T-helper 22 cell (primary cell): Measurements from ENCODE around the gene CRISP1.
"Not testable (repeated sequence)": the region's sequence is repeated elsewhere in the genome, so short reads cannot be mapped to it uniquely, and the experiment has no call there.

Experiments
- DNase-seq: peaks from one replicate; pipeline ENCODE4 v3.0.0-alpha.2; 2020; ENCODE audit warnings: low read depth

CRISP1 gene, protein sequence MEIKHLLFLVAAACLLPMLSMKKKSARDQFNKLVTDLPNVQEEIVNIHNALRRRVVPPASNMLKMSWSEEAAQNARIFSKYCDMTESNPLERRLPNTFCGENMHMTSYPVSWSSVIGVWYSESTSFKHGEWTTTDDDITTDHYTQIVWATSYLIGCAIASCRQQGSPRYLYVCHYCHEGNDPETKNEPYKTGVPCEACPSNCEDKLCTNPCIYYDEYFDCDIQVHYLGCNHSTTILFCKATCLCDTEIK

DNA sequence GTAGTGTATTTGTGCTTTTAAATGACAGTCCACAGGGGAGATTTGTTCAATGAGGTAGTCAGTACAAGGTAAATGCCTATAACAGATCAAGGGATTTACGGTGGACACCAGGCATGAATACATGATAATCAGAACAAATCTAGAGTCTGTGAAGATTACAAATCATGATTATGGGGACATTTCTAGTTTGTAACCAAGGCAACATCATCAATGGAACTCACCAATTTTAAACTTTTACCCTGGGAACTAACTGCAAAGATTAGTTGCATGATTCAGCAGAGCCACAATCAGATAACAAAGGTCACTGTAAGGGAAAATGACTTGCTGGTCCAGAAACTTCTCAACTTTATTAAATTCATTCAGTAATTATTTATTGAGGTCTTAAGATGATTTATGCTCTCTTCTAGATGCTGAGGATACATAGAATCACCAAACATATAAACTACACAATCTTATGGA, at the start of gene CRISP1:
CRISP1 (minus strand) TSS at position 51 of the 459 bp plus-strand sequence. CDS start 9,135 bp downstream, outside the sequence.
- no peak for DNase-seq

- no peak for DNase-seq
Measured at GRCh38 chr6:49915035-49915434, 48.7 kb upstream of the CRISP1 start.

GRCh38 chr6:49913636-49914375, 47.5 kb upstream of the CRISP1 start:
- DNase-seq, result no peak

DNA sequence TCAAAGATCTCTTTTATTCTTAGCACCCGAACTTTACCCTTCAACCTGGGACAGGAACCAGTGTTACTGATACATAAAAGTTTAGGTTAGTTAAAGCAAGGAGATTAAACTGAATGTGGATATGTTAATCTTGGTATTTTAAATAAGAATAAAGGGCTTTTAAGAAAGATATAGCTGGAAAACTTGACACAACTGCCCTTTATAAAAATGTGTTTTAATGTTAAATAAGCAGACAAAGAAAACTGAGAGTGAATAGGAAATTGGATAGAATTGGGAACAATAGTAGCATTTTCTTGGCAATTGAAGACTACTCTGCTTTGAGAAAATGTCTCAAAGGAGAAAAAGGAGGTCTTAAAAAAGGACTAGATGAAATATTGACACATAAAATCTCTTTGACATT, 45.9 kb upstream of the CRISP1 start:
- DNase-seq, result no peak

- no peak for DNase-seq
Measured at GRCh38 chr6:49911252-49911651, 44.9 kb upstream of the CRISP1 start.

- DNase-seq, result no peak
Measured at GRCh38 chr6:49909563-49909962, 43.2 kb upstream of the CRISP1 start.

DNA sequence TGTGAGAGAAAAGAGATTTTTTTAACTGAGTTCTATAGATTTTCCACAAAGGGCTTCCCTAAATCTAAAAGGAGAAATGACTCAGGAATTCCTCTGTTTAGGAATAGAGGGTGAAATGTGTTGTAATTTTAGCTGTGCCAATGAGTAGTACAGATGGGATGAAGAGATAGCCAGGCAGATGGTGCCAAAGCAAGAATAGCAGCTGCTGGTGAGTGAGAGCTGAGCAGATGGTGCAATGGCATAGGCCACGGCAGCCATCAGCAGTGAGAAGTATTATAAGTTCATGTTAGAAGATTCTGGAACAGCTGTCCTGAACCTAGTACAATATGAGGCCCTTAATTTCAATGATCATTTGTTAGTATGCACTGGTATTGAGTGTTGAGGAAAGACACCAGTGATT, 40.2 kb upstream of the CRISP1 start:
- no peak for DNase-seq

DNA sequence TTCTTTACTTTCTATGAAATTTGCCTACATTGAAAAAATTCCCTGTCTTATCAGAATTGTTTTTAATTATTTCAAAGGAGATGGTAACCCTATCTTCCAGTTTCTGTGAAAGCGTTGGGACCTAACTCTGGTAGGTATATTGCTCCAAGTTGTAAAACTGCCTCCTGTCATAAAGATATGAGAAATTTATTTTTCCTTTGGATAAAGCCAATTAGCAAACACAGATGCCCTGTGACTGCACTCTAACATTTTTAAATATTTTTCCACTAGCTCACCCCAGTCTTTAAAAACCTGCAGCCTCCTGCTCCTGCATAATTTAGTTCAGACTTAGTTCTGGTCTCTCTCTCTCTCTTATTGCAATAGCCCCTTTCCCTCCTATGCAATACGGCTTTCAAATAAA, 39.0 kb upstream of the CRISP1 start:
- no peak for DNase-seq

DNA sequence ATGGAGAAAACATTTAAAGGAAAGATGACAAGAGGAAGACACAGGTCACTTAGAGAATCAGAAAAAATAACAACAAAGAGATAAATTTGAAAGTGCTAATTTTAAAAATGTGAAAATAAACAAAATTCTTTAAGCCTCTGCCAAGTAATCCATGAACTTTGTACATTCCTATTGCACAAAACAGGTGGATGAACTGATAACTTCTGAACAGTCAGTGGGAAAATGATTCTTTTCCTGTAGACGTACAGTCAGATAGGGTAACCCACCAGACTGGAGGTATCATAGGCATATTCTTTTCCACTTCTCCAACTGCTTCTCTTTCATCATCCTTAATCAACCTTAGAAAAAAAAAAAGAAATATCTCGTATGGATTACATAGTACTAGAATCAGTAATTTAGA, 36.5 kb upstream of the CRISP1 start:
- DNase-seq, result no peak

DNA sequence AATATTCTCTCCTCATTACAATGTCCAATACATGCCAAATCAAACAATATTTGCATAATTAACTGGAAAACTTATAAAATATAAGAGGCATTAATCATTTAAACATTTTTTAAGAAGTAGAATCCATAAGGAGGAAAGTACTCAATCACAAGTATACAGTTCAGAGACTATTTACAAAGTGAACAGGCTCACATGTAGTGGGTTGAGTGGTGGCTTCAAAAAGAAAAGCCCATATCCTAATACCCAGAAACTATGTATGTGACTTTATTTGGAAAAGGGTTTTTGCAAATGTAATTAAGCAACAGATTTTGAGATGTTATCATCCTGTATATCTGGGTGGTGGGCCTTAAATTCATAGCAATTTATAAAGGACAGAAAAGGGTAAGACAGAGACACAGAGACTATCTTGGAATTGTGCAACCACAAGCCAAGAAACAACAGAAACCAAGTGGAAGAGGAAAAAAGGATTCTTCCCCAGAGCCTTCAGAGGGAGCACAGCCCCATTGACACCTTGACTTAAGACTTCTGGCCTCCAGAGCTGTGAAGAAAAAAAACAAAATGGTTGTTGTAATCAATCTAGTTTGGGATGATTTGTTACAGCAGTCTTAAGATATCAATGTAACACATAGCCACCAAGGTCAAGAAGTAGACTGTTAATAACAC, 32.7 kb upstream of the CRISP1 start:
- no peak for DNase-seq

- DNase-seq, result not testable (repeated sequence)
Measured at GRCh38 chr6:49895553-49895952, 29.2 kb upstream of the CRISP1 start.

DNA sequence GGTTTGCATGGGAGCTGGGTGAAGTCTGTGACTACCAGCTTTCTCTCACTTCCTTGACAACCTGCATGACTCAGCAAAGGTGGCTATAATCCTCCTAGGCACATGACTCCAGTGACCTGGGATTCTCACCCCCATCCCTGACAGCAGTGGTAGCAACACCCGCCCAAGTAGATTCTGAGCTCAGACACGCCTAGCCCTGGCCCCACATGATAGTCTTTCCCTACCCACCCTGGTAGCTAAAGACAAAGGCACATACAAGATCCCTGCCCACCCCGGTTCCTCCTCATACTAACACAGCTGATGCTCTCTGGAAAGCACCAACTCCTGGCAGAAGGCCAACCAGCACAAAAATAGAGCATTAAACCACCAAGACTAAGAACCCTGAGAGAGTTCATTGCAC, 25.9 kb upstream of the CRISP1 start:
- no peak for DNase-seq

- DNase-seq, result no peak
Measured at GRCh38 chr6:49890988-49891387, 24.7 kb upstream of the CRISP1 start.

DNA sequence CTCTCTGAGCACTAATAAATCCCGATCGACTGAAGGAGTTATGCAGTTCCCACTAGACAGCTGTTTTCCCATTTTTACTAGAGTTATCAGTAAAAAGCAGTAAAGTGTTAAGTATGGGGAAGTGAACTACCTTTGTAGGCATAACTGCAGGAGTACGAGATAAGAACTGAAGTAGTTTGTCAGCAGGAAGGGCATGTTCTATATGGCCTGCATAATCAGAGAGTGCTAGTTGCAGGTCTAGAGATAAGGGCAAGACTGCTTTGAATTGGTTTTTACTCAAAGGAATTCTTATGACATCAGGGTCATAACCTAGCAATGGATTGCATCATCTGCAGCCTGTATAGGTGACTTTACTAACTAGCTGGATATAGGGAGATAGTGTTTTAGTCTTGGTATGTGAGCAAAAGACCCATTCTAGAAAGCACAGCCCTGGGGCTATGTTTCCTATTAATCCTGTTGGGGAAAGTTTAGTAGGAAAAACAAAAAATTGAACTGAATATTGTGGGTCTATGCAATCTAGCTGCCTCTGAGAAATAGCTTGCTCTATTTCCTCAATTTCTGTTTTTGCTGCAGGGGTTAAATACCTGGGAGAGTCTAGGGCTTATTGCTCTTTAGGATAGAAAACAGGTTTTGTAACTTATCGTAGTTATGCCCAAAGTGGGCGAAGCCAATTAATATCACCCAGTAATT, 22.6 kb upstream of the CRISP1 start:
- DNase-seq, result no peak

DNA sequence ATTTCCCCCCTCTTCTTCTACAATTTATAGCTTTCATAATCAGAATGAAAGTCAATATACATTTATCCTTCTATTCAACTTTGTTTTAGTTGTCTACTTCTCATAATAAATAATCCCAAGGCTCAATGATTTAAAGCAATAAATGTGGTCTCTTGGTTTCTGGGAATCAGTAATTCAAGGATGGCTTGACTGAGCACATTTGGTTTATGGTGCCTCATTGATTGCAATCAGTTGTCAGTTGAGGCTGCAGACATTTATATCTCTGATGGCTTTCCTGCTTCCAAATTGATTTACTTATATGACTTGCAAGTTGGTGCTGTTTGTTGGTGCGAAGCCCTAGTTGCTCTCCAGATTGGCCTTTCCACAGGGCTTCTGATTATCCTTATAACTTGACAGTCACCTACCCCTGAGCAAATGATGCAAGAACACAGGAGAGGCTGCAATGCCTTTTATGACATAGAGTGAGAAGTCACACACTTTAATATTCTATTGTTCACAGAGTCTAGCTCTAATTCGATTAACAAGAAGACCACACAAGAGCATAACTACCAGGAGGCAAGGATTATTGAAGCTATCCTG, 2.7 kb upstream of the CRISP1 start:
- DNase-seq, result no peak

DNA sequence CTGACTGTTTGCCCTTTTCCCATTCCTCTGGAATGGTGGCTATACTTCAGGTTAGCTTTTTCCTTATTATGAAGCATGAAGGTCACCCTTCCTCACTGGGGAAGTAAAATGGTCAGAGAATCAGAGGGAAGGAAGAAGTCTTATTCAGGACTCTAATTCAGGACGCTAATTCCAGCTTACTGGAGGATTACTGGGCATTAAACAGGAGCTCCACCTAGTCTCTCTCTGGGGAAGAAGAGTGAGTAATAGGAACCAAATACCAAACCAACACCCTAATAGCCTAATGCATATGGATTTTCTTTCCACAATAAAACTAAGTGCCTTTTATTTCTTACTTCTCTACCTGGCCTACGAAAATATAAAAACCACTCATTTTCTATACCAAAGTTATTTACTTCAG, 10.1 kb downstream of the CRISP1 start:
- no peak for DNase-seq

DNA sequence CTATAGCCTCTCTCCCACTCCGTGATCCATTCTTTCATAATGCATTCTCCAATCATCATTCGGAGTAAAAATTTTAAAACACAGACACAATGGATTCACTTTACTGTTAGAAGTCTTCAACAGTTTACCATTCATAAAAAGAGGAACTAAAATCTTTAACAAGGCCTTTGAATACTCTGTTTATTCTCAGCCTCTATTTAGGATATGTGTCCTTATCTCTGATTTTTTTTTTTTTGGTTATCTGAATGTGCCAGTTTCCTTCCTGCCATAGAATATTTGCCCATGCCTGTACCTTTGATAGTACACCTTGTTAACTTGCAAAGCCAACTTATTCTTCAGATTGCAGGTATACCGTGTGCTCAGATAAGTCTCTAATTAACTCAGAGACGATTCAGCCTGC, 11.1 kb downstream of the CRISP1 start:
- no peak for DNase-seq

- no peak for DNase-seq
Measured at GRCh38 chr6:49852975-49853374, 13.4 kb downstream of the CRISP1 start.

GRCh38 chr6:49849213-49849907, 17.0 kb downstream of the CRISP1 start:
- no peak for DNase-seq

- DNase-seq, result no peak
Measured at GRCh38 chr6:49847673-49848072, 18.7 kb downstream of the CRISP1 start.

GRCh38 chr6:49847014-49847413, 19.3 kb downstream of the CRISP1 start:
- no peak for DNase-seq

DNA sequence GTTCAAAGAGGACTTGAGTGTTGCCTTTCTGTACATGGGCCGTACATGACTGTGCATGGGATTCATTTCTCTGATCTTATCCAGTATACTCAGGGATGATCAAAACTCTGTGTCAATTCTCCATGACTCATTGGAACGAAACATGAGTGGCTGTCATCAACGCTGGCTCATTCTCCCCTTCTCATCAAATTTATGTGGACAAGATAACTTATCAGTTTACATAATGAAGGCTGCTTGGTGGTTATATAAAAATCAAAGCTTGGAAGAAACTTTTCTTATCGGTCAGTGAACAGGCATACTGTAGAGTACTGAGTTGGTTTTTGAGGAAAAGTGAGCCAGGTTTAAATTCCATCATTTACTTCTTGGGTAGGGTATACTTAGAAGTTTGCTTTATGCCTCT, 24.9 kb downstream of the CRISP1 start:
- no peak for DNase-seq
